ENCODE measurements around the gene DAAM1.

DNA sequence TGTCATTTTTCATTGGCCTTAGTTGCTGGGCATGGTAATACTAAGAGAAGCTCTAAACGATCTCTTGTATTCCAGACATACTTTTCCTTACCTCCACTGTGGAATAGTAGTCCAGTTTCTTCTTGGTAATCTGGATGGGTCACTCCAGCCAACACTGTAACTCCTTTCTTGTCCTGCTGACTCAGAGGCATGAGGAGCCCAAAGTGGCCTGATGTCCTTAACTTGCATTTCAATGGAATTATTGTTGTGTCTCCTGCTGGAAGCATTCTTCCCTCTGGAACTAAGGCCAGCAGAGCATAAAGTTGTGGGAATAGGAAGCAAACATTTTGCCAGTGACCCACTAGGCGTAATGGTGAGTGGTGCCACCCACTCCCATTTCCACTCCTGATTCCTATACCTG, 33.1 kb downstream of the DAAM1 start:
- TF ChIP-seq CTCF (conservative IDR thresholded peaks at IDR 0.05; ENCODE audit: low read length): no peak
- no peak for TF ChIP-seq EZH2phosphoT487 (IDR thresholded peaks at IDR 0.05; ENCODE audit: borderline replicate concordance, low read depth, low read length)

Data from OCI-LY7 (cell line).